Suprapubic skin (tissue), 4 donors: ENCODE results near the gene MS4A3. TPM values are rescaled to one million over a fixed set of nuclear protein-coding genes. Genes with fewer than 3 reads are reported as not detected.
"Not testable (repeated sequence)": the region's sequence is repeated elsewhere in the genome, so short reads cannot be mapped to it uniquely, and the experiment has no call there.

ENCODE experiments used
- DNase-seq, 2 donors: peaks; one replicate each; pipeline ENCODE4 v3.0.0-alpha.2; 2019; ENCODE audit warnings: low spot score in 2 of 2
- H3K27ac ChIP-seq: fragments of 200-600 bp; sonication (generic); one replicate; pipeline ENCODE4 v1.5.1; 2019
- H3K27me3 ChIP-seq: fragments of 200-600 bp; sonication (generic); one replicate; pipeline ENCODE4 v1.5.1; 2019
- H3K36me3 ChIP-seq: fragments of 200-600 bp; sonication (generic); one replicate; pipeline ENCODE4 v1.5.1; 2019
- H3K4me1 ChIP-seq: fragments of 200-600 bp; sonication (generic); one replicate; pipeline ENCODE4 v1.5.1; 2019
- H3K4me3 ChIP-seq: fragments of 200-600 bp; sonication (generic); one replicate; pipeline ENCODE4 v1.5.1; 2019; ENCODE audit warnings: mild to moderate bottlenecking
- H3K9me3 ChIP-seq: fragments of 200-600 bp; sonication (generic); one replicate; pipeline ENCODE4 v1.5.1; 2019
- CTCF ChIP-seq, 2 donors: fragments of 200-600 bp in 1 of 2; fragments of 450-650 bp in 1 of 2; sonication (generic) in 1 of 2; IDR thresholded peaks; one replicate each; pipeline ENCODE4 v1.5.1; 2016 to 2019; ENCODE audit warnings: antibody characterized with exemption in 2 of 2, mild to moderate bottlenecking in 1 of 2, moderate library complexity in 1 of 2
- EP300 ChIP-seq: sonication (generic); formaldehyde crosslinking; IDR thresholded peaks from one replicate; pipeline ENCODE4 v1.6.1; 2017; ENCODE audit warnings: antibody characterized with exemption
- POLR2A ChIP-seq, 2 donors: fragments of 450-650 bp; IDR thresholded peaks; one replicate each; pipeline ENCODE4 v1.6.1; 2017; ENCODE audit warnings: antibody characterized with exemption in 2 of 2, mild to moderate bottlenecking in 2 of 2, moderate library complexity in 2 of 2
- POLR2AphosphoS5 ChIP-seq, 3 donors: sonication (generic); formaldehyde crosslinking; IDR thresholded peaks; one replicate each; pipeline ENCODE4 v1.6.1; 2017; ENCODE audit warnings: antibody characterized with exemption in 3 of 3
- WGBS: methylation state at CpG from one replicate; pipeline ENCODE4 v1.1.5; 2018; 5-methylcytosine and 5-hydroxymethylcytosine counted together
- total RNA-seq, 4 donors: library from RNA; depleted of rRNA; stranded (reverse); fragments of >200 nt; gene quantifications; one replicate each; pipeline ENCODE4 v1.1.0, GENCODE V29; 2016

MS4A3 gene
- total RNA-seq, 4 donors from 2014 or later, result not detected

GRCh38 chr11:60059052-60059451, 2.6 kb downstream of the MS4A3 start:
- TF ChIP-seq CTCF (IDR thresholded peaks at IDR 0.05) (no peak), EP300 (no peak), POLR2AphosphoS5 (IDR thresholded peaks at IDR 0.05) (no peak), POLR2A (IDR thresholded peaks at IDR 0.05) (no peak)
- no peaks in the 10 kb centered on the region for H3K4me1 ChIP-seq
- 85% methylated on average over 3 of the region's 3 CpGs for WGBS
- H3K4me3 ChIP-seq, result no peak overlapping the region
- no peak overlapping the region for H3K27ac ChIP-seq
- H3K36me3 ChIP-seq, result no peaks in the 10 kb centered on the region
- H3K27me3 ChIP-seq, result no peaks in the 10 kb centered on the region
- H3K9me3 ChIP-seq, result no peaks in the 10 kb centered on the region
- DNase-seq, result no peak

GRCh38 chr11:60059521-60060240, 3.2 kb downstream of the MS4A3 start:
- Histone ChIP-seq H3K27ac (no peak overlapping the region), H3K27me3 (no peaks in the 10 kb centered on the region), H3K4me3 (no peak overlapping the region), H3K4me1 (no peaks in the 10 kb centered on the region), H3K36me3 (no peaks in the 10 kb centered on the region), H3K9me3 (no peaks in the 10 kb centered on the region)
- no peak for DNase-seq
- 89% methylated on average over 4 of the region's 4 CpGs for WGBS
- TF ChIP-seq POLR2A (IDR thresholded peaks at IDR 0.05) (no peak), EP300 (no peak), POLR2AphosphoS5 (IDR thresholded peaks at IDR 0.05) (no peak), CTCF (IDR thresholded peaks at IDR 0.05) (no peak)

DNA sequence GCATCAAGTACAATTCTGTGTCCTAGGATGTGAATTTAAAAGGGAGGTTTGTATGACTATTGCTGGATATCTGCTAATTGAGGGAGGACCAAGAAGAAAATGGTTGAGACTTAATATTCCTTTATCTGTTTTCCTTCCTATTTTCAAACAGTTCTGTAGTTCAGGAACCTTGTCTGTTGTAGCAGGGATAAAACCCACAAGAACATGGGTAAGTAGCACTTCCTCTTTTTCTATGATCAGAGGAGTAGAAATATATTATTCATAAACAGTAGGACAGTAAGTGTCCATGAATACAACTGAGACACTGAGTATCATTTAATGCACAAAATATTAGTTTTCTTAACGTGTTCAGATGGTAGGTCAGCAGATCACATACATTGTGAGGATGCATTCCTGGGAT, 7.6 kb downstream of the MS4A3 start:
- TF ChIP-seq CTCF (IDR thresholded peaks at IDR 0.05) (no peak), POLR2A (IDR thresholded peaks at IDR 0.05) (no peak), POLR2AphosphoS5 (IDR thresholded peaks at IDR 0.05) (no peak), EP300 (no peak)
- no peak for DNase-seq
- WGBS, result 68% methylated on average over 1 of the region's 1 CpG
- Histone ChIP-seq H3K4me3 (no peak overlapping the region), H3K4me1 (no peaks in the 10 kb centered on the region), H3K27me3 (no peaks in the 10 kb centered on the region), H3K36me3 (no peaks in the 10 kb centered on the region), H3K27ac (no peak overlapping the region), H3K9me3 (no peaks in the 10 kb centered on the region)

DNA sequence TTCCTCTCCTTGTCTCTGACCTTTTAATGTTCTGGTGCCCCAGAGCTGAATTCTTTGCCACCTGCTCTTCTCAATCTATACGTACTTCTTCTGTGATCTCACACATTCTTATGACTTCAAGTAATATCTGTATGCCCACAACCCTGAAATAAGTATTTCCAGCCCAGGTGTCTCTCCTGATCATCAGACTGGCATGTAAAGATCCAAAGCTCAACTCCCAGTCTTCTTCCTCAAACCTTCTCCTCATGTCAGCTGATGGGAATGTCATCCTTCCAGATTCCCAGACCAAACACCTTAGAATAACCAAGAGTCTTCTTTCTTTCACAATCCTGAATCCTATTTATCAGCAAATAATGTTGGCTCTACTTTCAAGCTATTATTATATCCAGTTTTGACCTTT, 9.3 kb downstream of the MS4A3 start:
- Histone ChIP-seq H3K4me3 (no peak overlapping the region), H3K27me3 (no peaks in the 10 kb centered on the region), H3K4me1 (no peaks in the 10 kb centered on the region), H3K36me3 (no peaks in the 10 kb centered on the region), H3K27ac (no peak overlapping the region), H3K9me3 (no peaks in the 10 kb centered on the region)
- 91% methylated on average over 1 of the region's 1 CpG for WGBS
- DNase-seq, result no peak
- TF ChIP-seq POLR2A (IDR thresholded peaks at IDR 0.05), result no peak
- TF ChIP-seq CTCF (IDR thresholded peaks at IDR 0.05), result no peak
- TF ChIP-seq EP300, result no peak
- TF ChIP-seq POLR2AphosphoS5 (IDR thresholded peaks at IDR 0.05), result no peak

DNA sequence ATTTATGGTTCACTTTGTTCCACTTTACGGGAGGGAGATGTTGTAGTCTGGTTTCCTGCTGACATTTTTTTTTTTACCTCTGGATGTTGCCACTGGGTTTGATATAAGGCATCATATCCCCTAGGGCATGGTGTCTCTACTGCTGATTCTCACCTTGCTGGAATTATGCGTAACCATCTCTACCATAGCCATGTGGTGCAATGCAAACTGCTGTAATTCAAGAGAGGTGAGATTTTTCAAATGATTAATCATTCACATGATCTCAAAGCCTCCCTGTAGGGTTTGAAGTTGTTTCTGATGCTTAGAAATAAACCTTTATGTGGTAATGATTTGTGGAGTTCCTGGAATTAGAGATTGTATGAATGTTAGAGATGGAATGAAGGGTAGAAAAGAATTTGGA, 13.0 kb downstream of the MS4A3 start:
- 42% methylated on average over 2 of the region's 2 CpGs for WGBS
- no peak for DNase-seq
- no peak overlapping the region for H3K4me3 ChIP-seq
- H3K27me3 ChIP-seq, result no peaks in the 10 kb centered on the region
- no peaks in the 10 kb centered on the region for H3K9me3 ChIP-seq
- no peaks in the 10 kb centered on the region for H3K36me3 ChIP-seq
- no peak for TF ChIP-seq POLR2AphosphoS5 (IDR thresholded peaks at IDR 0.05)
- TF ChIP-seq CTCF (IDR thresholded peaks at IDR 0.05), result no peak
- no peak for TF ChIP-seq EP300
- TF ChIP-seq POLR2A (IDR thresholded peaks at IDR 0.05), result no peak
- H3K27ac ChIP-seq, result no peak overlapping the region
- H3K4me1 ChIP-seq, result no peaks in the 10 kb centered on the region

DNA sequence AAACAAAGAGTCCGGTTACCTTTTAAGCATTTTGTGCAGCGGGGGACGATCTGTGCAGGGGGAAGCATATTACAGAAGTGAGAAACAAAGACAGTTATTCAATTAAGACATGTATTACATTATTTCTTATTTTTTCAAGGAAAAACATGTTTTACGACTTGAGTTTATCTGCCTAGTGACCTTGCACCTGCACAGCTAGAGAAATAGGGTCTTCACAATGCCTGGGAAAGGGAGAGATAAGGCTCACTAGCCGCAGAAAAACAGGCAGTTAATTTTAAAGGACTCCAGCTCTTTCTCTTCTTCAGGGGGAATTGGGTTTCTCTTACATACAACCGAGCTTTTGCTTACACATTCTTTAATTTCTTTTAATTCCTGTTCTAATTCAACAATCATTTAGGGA, 15.2 kb downstream of the MS4A3 start:
- not testable (repeated sequence) for H3K9me3 ChIP-seq, DNase-seq, H3K27me3 ChIP-seq, H3K4me3 ChIP-seq, H3K36me3 ChIP-seq, H3K4me1 ChIP-seq, H3K27ac ChIP-seq
- WGBS, result 77% methylated on average over 6 of the region's 6 CpGs
